HG03135 (cell line): ENCODE measurements around the gene ENTHD1.
"Not testable (repeated sequence)": the region's sequence is repeated elsewhere in the genome, so short reads cannot be mapped to it uniquely, and the experiment has no call there.

ENCODE experiments used
- ATAC-seq: cut with Tn5 transposase; IDR thresholded peaks from one replicate; pipeline ENCODE4 v1.9.1; 2021; ENCODE audit warnings: mild to moderate bottlenecking, moderate library complexity; ENCODE audit not compliant: unreplicated experiment

ENTHD1 gene

GRCh38 chr22:39925273-39925672, 31.7 kb upstream of the ENTHD1 start:
- no peak for ATAC-seq

DNA sequence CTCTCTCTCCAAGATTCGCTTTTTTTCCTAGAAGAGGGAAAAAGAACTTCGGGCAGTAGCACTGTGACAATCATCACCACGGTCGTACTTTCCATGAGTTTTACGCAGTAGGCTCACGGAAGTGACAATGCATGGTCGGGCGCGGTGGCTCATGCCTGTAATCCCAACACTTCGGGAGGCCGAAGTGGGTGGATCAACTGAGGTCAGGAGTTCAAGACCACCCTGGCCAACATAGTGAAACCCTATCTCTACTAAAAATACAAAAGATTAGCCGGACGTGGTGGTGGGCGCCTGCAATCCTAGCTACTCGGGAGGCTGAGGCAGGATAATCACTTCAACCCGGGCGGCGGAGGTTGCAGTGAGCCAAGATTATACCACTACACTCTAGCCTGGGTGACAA, 30.7 kb upstream of the ENTHD1 start:
- no peak for ATAC-seq

GRCh38 chr22:39923696-39924095, 30.1 kb upstream of the ENTHD1 start:
- no peak for ATAC-seq

DNA sequence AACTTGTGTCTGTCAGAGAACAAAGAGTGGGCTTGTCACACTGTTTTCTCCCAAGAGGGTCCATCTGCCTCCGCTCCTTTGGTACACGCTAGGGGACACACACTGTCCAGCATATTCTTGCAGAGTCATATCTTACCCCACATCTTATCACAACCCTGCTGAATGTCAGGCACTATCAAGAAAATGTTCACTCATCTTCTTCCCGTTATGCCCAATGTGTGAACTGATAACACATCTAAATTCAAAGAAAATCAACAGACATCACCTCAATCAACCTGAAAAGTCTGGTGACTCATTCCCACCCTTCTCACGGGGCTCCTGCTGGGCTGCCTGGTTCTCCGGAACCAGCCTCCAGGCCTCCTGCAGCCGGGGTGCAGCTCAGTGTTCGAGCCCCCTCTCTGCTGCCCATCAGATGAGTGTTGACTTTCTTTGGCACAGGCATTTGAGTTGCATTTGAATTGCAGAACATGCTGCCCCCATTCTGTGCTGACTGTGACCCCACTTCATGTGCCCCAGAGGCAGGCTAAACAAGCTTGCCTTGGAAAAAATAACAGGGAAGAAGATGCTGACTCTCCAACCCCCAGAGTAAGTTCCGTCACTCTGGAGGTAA, 26.7 kb upstream of the ENTHD1 start:
- no peak for ATAC-seq

- ATAC-seq = no peak
These were observed 24.4 kb upstream of the ENTHD1 start for GRCh38 chr22:39917776-39918495.

- no peak for ATAC-seq
These were observed 23.7 kb upstream of the ENTHD1 start for GRCh38 chr22:39917197-39917643.

DNA sequence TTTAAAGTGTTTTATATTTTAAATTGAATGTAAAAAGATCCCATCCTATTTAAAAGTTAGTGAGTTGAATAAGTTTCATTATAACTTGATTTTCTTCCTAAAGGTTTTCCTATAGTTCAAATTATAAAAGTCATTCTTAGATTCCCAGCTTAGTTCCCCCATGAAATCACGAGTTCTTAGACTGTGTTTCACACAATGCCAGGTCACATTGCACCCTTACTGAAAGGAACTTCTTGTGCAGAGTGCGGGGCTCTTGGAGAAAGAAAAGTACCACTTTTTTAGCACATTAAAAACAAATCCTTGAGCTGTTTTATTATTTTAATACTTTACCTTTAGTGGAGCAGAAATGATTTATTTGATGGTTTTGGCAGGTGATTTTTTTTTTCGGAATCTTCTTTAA, 22.9 kb upstream of the ENTHD1 start:
- ATAC-seq = no peak

DNA sequence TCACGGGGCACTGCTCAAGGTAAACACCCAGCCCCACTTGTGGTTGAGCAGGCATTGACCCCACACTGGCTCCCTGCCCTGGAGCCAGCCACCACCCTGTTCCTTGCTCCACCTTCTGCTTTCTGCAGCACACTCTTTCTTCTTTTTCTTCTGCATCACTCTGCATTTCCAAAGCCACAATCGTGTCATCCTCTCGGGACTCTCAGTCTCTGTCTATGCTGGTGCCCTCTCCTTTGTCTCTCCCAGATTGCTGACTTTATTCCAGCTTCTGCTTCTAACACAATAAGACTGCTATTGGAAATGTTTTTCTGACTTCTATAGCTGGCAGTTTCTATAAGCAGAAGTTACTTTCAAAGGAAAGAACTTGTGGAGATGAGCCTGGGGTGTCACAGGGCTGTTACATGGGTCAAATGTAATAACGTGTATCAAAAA, 21.8 kb upstream of the ENTHD1 start:
- no peak for ATAC-seq

DNA sequence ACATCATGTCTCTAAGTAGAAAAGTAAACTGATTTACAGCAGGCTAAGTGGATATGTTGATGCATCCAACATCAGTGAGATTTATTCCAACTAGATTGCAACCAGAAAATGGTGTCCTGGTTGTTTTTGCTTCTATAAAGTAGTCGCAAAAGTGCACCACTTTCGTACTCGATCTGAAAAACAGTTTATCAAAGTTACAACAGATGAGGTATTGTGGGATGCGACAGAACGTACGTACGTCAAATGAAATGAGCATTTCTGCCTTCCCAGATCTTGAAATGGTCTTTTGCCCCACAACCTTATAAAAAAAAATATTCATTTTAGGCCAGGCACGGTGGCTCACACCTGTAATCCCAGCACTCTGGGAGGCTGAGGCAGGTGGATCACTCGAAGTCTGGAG, 21.0 kb upstream of the ENTHD1 start:
- ATAC-seq = no peak

GRCh38 chr22:39913886-39914285, 20.3 kb upstream of the ENTHD1 start:
- ATAC-seq = no peak

DNA sequence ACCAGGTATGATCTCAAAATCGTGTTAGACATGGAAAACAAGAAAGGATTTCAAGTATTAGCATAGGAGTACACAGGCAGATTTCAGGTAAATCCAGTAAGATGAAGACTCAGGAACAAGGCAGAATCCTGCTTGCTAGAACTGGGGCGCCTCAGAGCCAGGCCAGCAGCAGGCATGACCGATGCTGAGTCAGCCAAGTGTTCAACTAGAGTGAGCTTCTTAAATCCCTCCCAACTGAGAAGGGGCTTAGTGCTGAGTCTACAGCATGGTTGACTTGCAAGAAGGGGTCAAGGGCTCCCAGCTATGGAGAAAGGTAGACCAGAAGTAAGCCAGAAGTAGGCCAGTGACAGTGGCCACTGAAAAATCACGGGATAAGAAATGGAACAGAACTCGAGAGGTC, 19.8 kb upstream of the ENTHD1 start:
- ATAC-seq = no peak

DNA sequence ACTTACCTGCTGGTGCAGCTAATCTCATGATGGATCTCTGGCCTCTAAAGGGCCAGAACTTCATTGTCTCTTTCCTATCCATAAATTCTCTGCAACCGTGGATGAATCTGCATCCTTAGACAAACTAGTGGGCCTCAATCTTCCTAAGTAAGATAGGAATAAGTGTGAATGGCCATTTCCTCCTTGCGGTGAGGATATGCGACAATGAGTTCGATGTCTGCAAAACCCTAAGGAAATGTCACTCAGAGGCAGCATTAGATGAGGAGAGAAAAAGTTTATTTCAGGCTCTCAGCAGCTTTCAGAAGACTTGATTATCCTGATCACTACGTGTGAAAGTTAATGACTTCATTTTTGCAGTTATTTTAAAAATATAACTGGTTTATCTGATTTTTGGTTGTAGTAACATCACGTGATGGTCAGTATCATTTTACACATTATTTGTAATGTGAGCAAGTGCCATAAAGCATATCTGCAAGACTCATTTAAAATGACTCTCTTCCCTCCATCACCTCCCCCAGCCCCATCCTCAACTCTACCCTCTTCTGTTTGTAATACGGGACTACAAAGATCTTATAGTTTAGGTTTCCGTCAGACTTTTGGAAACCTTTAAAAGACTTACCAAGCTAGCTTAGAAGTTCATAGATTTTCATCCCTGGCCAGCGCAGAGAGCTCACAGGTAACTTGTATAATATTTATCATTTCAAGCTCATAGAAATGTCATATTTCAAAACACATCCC, 17.5 kb upstream of the ENTHD1 start:
- ATAC-seq = no peak

DNA sequence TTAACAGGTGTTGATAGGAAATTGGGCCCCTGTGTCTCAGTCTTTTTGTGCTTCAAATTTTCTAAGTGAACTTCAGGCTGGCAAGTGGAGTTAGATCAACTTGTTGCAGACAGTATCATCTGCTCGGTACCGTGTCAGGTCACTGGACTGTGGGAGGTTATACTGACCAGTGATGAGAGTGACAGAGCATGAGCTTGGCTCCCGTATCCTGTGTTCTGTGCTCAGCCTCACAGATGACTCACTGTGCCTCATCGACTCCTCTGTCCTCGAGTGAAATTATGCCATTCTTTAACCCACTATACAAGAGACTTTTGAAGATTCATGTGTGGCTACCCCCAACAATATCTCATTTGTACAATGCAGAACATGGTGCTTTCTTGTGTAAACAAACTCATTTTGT, 15.2 kb upstream of the ENTHD1 start:
- no peak for ATAC-seq

DNA sequence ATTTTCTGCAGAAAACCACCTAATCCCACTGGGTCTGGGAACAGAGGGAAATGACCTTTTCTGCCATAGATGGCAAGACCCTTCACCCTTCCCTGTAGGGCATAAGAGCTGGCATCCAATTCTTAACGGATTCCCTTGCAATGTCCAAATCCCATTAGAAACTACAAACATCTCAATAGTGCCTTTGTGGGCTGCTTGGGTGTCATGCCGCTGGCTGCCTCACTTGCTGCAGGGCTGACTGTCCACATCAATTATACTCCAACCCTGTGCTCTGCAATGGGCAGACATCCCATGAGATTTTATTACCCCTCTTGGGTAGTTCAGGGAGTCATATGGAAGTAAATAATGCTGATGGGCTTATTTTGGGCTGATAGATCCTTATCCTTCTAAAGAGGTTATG, 14.6 kb upstream of the ENTHD1 start:
- no peak for ATAC-seq

- ATAC-seq = no peak
These were observed 14.1 kb upstream of the ENTHD1 start for GRCh38 chr22:39907605-39908097.

- ATAC-seq = no peak
These were observed 13.5 kb upstream of the ENTHD1 start for GRCh38 chr22:39907047-39907446.

- ATAC-seq = no peak
These were observed 12.6 kb upstream of the ENTHD1 start for GRCh38 chr22:39906207-39906606.

GRCh38 chr22:39905687-39906086, 12.1 kb upstream of the ENTHD1 start:
- no peak for ATAC-seq

- no peak for ATAC-seq
These were observed 11.3 kb upstream of the ENTHD1 start for GRCh38 chr22:39904862-39905261.

- not testable (repeated sequence) for ATAC-seq
These were observed 10.5 kb upstream of the ENTHD1 start for GRCh38 chr22:39904024-39904423.

DNA sequence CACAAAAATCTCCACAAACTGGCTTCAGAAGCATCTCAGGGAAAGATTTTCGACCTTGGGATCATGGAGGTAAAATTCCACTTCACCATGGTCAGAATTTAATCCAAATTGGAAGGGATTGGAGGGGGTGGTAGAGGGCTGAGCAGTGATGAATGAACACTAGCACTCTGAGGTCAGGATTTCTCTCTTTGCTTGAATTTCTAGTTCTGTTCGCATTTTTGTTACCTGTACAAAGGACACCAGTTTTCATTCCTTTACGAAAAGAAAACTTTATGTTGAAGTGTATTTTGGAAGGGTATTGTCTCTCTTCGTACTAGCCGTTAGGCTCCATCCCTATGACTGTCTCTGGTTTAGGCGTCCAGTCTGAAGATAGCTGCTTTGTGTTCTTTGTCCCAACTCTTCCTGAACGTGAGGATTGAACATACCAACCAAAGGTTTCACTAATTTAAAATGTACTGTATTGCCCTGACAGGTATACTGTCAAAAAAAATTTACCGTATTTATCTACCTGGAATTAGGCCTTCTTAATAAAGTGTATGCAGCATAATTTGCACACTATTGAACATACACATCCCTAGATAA, 8.1 kb upstream of the ENTHD1 start:
- ATAC-seq = no peak
